A673 (cell line): ENCODE data around the gene TRPC3.

Experiments
- EZH2 ChIP-seq: fragments of 200-600 bp; sonication (generic); IDR thresholded peaks from 2 replicates; pipeline ENCODE4 v1.6.1; 2017; ENCODE audit warnings: borderline replicate concordance, low read depth, mild to moderate bottlenecking, mixed read lengths, antibody characterized with exemption, low read length; ENCODE audit not compliant: poor library complexity, severe bottlenecking
- TF ChIP-seq, protein P1 (sequence below): fragments of 300-800, 200-600 bp; sonication (generic); conservative IDR thresholded peaks from 2 replicates; pipeline ENCODE4 v1.5.1; 2017; ENCODE audit warnings: low read depth, mild to moderate bottlenecking, antibody characterized with exemption, low read length, moderate library complexity, mixed read lengths

- TF ChIP-seq, protein P1, sequence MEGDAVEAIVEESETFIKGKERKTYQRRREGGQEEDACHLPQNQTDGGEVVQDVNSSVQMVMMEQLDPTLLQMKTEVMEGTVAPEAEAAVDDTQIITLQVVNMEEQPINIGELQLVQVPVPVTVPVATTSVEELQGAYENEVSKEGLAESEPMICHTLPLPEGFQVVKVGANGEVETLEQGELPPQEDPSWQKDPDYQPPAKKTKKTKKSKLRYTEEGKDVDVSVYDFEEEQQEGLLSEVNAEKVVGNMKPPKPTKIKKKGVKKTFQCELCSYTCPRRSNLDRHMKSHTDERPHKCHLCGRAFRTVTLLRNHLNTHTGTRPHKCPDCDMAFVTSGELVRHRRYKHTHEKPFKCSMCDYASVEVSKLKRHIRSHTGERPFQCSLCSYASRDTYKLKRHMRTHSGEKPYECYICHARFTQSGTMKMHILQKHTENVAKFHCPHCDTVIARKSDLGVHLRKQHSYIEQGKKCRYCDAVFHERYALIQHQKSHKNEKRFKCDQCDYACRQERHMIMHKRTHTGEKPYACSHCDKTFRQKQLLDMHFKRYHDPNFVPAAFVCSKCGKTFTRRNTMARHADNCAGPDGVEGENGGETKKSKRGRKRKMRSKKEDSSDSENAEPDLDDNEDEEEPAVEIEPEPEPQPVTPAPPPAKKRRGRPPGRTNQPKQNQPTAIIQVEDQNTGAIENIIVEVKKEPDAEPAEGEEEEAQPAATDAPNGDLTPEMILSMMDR, result no peak
- no peak for TF ChIP-seq EZH2
Measured at GRCh38 chr4:121958777-121959176, 6.9 kb upstream of the TRPC3 start.
